Spleen (tissue), 11 donors: ENCODE measurements around the gene FAM53B. TPM values are rescaled to one million over a fixed set of nuclear protein-coding genes. Genes with fewer than 3 reads are reported as not detected.

ENCODE experiments used
- DNase-seq: peaks from one replicate; pipeline ENCODE4 v3.0.0-alpha.2; 2020
- H3K27ac ChIP-seq, 8 donors: fragments of 200-600 bp; sonication (generic) in 7 of 8; 1 replicate in 4 of 8; 2 replicates in 4 of 8; pipeline versions ENCODE4 v1.5.0 to v1.8.0; 2016 to 2021; ENCODE audit warnings: inconsistent platforms in 4 of 8, mild to moderate bottlenecking in 4 of 8, moderate library complexity in 1 of 8
- H3K27me3 ChIP-seq, 7 donors: fragments of 200-600 bp; sonication (generic) in 6 of 7; replicated peaks in 1 of 7; 1 replicate in 4 of 7; 2 replicates in 3 of 7; pipeline versions ENCODE4 v1.5.0 to v1.8.0; 2016 to 2021; ENCODE audit warnings: inconsistent platforms in 3 of 7, mild to moderate bottlenecking in 1 of 7
- H3K36me3 ChIP-seq, 6 donors: fragments of 200-600 bp; sonication (generic) in 5 of 6; 1 replicate in 4 of 6; 2 replicates in 2 of 6; pipeline versions ENCODE4 v1.5.0 to v1.8.0; 2016 to 2021; ENCODE audit warnings: inconsistent platforms in 2 of 6
- H3K4me1 ChIP-seq, 6 donors: fragments of 200-600 bp; sonication (generic) in 5 of 6; 1 replicate in 3 of 6; 2 replicates in 3 of 6; pipeline versions ENCODE4 v1.5.0 to v1.8.0; 2016 to 2021; ENCODE audit warnings: inconsistent platforms in 3 of 6
- H3K4me3 ChIP-seq, 8 donors: fragments of 200-600 bp; sonication (generic) in 7 of 8; 1 replicate in 4 of 8; 2 replicates in 4 of 8; pipeline versions ENCODE4 v1.5.0 to v1.8.0; 2016 to 2021; ENCODE audit warnings: inconsistent platforms in 4 of 8, mild to moderate bottlenecking in 4 of 8, moderate library complexity in 2 of 8
- H3K9me3 ChIP-seq, 8 donors: fragments of 200-600 bp; sonication (generic) in 7 of 8; 1 replicate in 4 of 8; 2 replicates in 4 of 8; pipeline versions ENCODE4 v1.5.0 to v1.8.0; 2016 to 2021; ENCODE audit warnings: inconsistent platforms in 4 of 8
- POLR2A ChIP-seq, 3 donors: fragments of 450-650 bp; IDR thresholded peaks; one replicate each; pipeline ENCODE4 v1.5.1; 2017; ENCODE audit warnings: antibody characterized with exemption in 3 of 3, mild to moderate bottlenecking in 1 of 3
- POLR2AphosphoS5 ChIP-seq, 3 donors: sonication (generic); formaldehyde crosslinking; IDR thresholded peaks; one replicate each; pipeline ENCODE4 v1.5.1; 2017; ENCODE audit warnings: antibody characterized with exemption in 3 of 3
- WGBS, 5 donors: extraction: QIAGEN DNeasy Blood & Tissue Kit in 3 of 5; methylation state at CpG; one replicate each; pipeline versions ENCODE4 v1.1.5 to v1.1.7; 2013 to 2018; 5-methylcytosine and 5-hydroxymethylcytosine counted together
- intact Hi-C: fragments of 100-400 bp; cut with DNase I; formaldehyde crosslinking; loops from one replicate; pipeline ENCODE4 v1.15.0; 2023; ENCODE audit warnings: low total_unique reads
- polyA plus RNA-seq, 3 donors: library from polyadenylated mRNA; stranded (reverse); fragments of 200-250 nt; gene quantifications; one replicate each; pipeline ENCODE4 v1.2.1, GENCODE V29; 2013
- total RNA-seq, 7 donors: library from RNA; depleted of rRNA in 3 of 7; stranded (reverse); fragments of >200 nt in 3 of 7; fragmentation: NEBNext Ultra II Directional in 4 of 7; extraction: Animal tissue kit (Norgen Biotek cat#: 25700) in 4 of 7; gene quantifications; one replicate each; pipeline versions ENCODE4 v1.1.0 to v1.2.1, GENCODE V29; 2016 to 2021
- TF ChIP-seq, protein P1 (sequence below), 11 experiments: fragments of 200-600 bp in 7 of 11; fragments of 450-650 bp in 4 of 11; sonication (generic) in 4 of 11; IDR thresholded peaks in 8 of 11; conservative IDR thresholded peaks in 3 of 11; 1 replicate in 7 of 11; 2 replicates in 4 of 11; pipeline versions ENCODE4 v1.4.0 to v1.8.0; 2016 to 2021; ENCODE audit warnings: antibody characterized with exemption in 11 of 11, inconsistent platforms in 4 of 11, mild to moderate bottlenecking in 1 of 11
- donor health status: healthy with polysubstance abuse.
- donor health status: DM: no; HTN: no; CAD: no; lungs with moderate emphysema.
- donor health status: DM: no; HTN: no; CAD: no.
- donor health status: Bipolar disorder and iron deficiency.
- donor health status: healthy.
- donor health status: DM: no; HTN: no; CAD: no.
- donor health status: DM: yes; HTN: yes; CAD: no.

FAM53B gene
- total and polyA plus RNA-seq, 10 donors = 13.3 to 94.0 (median 56.2) TPM

DNA sequence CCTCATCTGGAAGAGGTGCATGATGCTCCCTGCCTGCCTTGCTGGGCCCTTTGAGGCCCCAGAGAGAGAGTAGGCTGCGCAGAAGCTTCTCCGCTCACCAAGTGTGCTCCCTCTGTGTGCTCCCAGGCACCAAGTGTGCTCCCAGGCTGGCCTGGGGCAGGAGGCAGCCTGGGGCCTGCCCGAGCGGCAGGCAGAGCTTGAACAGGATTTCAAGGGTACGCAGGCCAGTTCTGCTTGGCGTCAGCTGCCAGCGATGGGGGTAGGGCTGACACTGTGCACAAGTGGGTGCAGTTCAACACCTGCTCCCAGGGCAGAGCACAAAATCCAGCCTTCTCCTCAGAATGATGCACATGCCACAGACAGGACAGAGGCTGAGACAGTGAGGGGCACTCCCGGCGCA, 119.7 kb downstream of the FAM53B start:
- DNase-seq = no peak
- Histone ChIP-seq H3K4me3 (no peak overlapping the region), H3K27ac (peak overlapping the region in 6 of 8 donors; percentile 22 to 88 (median 50)), H3K9me3 (no peaks in the 10 kb centered on the region), H3K4me1 (peaks cover 45 to 100% (median 94%) of the 10 kb centered on the region in 6 donors), H3K27me3 (no peaks in the 10 kb centered on the region), H3K36me3 (peaks cover 0 to 65% (median 18%) of the 10 kb centered on the region in 6 donors)
- intact Hi-C loops = no loop called here
- WGBS, 5 donors = 74 to 89% (median 86%) methylated on average over 2 to 9 of the region's 9 CpGs
- TF ChIP-seq POLR2A (IDR thresholded peaks at IDR 0.05) = no peak
- TF ChIP-seq, protein P1, sequence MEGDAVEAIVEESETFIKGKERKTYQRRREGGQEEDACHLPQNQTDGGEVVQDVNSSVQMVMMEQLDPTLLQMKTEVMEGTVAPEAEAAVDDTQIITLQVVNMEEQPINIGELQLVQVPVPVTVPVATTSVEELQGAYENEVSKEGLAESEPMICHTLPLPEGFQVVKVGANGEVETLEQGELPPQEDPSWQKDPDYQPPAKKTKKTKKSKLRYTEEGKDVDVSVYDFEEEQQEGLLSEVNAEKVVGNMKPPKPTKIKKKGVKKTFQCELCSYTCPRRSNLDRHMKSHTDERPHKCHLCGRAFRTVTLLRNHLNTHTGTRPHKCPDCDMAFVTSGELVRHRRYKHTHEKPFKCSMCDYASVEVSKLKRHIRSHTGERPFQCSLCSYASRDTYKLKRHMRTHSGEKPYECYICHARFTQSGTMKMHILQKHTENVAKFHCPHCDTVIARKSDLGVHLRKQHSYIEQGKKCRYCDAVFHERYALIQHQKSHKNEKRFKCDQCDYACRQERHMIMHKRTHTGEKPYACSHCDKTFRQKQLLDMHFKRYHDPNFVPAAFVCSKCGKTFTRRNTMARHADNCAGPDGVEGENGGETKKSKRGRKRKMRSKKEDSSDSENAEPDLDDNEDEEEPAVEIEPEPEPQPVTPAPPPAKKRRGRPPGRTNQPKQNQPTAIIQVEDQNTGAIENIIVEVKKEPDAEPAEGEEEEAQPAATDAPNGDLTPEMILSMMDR (IDR thresholded peaks at IDR 0.05 in 8 of 11, conservative IDR thresholded peaks at IDR 0.05 in 3 of 11) = no peak
- TF ChIP-seq POLR2AphosphoS5 (IDR thresholded peaks at IDR 0.05) = peak in 1 of 3 donors; percentile 54

- WGBS, 5 donors = 82 to 96% (median 93%) methylated on average over 10 to 13 of the region's 13 CpGs
- H3K27me3 ChIP-seq = no peaks in the 10 kb centered on the region
- peaks cover 0 to 68% (median 18%) of the 10 kb centered on the region in 6 donors for H3K36me3 ChIP-seq
- no peak overlapping the region for H3K4me3 ChIP-seq
- intact Hi-C loops = no loop called here
- no peak for DNase-seq
- peak overlapping the region in 6 of 8 donors; percentile 22 to 88 (median 50) for H3K27ac ChIP-seq
- H3K9me3 ChIP-seq = no peaks in the 10 kb centered on the region
- H3K4me1 ChIP-seq = peaks cover 45 to 100% (median 94%) of the 10 kb centered on the region in 6 donors
- TF ChIP-seq, protein P1 (IDR thresholded peaks at IDR 0.05 in 8 of 11, conservative IDR thresholded peaks at IDR 0.05 in 3 of 11) = no peak
- TF ChIP-seq POLR2A (IDR thresholded peaks at IDR 0.05) = no peak
- TF ChIP-seq POLR2AphosphoS5 (IDR thresholded peaks at IDR 0.05) = no peak
These were observed 120.2 kb downstream of the FAM53B start for GRCh38 chr10:124624006-124624405.

DNA sequence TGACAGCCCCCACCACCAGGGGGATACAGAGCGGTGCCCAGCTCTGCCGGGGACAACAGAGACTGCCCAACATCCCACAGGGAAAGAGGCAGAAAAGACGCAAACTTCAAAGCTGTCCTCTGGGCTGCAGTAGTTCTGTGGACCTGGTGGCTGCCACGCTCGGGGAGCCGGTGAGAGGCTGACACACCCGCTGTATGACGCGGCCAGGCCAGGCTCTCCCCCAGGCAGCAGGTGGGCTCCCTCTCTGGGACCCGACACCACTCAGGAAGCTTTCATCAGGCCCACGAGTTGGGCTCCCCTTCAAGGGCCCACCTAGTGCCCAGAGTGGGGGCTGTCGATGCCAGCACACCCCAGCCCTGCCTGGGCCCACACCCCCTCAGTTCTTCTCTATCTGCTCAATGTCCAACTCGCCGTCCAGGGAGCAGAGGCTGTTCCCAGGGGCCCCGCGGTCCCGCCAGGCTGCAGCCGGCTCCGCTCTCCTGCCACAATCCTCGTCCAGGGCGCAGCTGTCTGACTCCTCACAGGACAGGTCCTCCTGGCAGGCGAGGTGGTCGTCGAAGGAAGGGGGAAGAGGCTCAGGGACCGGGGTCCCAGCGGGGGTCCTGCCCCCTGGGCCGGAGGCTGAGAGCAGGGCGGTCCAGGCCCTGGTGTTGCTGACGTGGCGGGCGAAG, 121.2 kb downstream of the FAM53B start:
- H3K36me3 ChIP-seq = peaks cover 0 to 78% (median 18%) of the 10 kb centered on the region in 6 donors
- H3K9me3 ChIP-seq = no peaks in the 10 kb centered on the region
- peak overlapping the region in 4 of 8 donors; percentile 17 to 88 (median 84) for H3K27ac ChIP-seq
- no peaks in the 10 kb centered on the region for H3K27me3 ChIP-seq
- peaks cover 45 to 100% (median 94%) of the 10 kb centered on the region in 6 donors for H3K4me1 ChIP-seq
- intact Hi-C loops = no loop called here
- no peak for DNase-seq
- H3K4me3 ChIP-seq = no peak overlapping the region
- TF ChIP-seq POLR2AphosphoS5 (IDR thresholded peaks at IDR 0.05) = peak in 1 of 3 donors; percentile 59
- TF ChIP-seq POLR2A (IDR thresholded peaks at IDR 0.05) = no peak
- 90 to 95% (median 92%) methylated on average over 16 to 31 of the region's 31 CpGs for WGBS, 5 donors

GRCh38 chr10:124622158-124622557, 122.0 kb downstream of the FAM53B start:
- Histone ChIP-seq H3K9me3 (no peaks in the 10 kb centered on the region), H3K4me3 (no peak overlapping the region), H3K36me3 (peaks cover 0 to 87% (median 18%) of the 10 kb centered on the region in 6 donors), H3K27ac (peak overlapping the region in 7 of 8 donors; percentile 3 to 88 (median 77)), H3K27me3 (no peaks in the 10 kb centered on the region), H3K4me1 (peaks cover 41 to 100% (median 94%) of the 10 kb centered on the region in 6 donors)
- TF ChIP-seq POLR2AphosphoS5 (IDR thresholded peaks at IDR 0.05) = peak in 2 of 3 donors; percentile 43 to 51
- TF ChIP-seq, protein P1 (IDR thresholded peaks at IDR 0.05 in 8 of 11, conservative IDR thresholded peaks at IDR 0.05 in 3 of 11) = no peak
- intact Hi-C loops = no loop called here
- DNase-seq = no peak
- WGBS, 5 donors = 62 to 82% (median 79%) methylated on average over 13 of the region's 13 CpGs
